Activated T-cell treated with anti-CD3 and anti-CD28 coated beads for 4 hours (primary cell): ENCODE data around the gene FAM163B.
"Not testable (repeated sequence)": the region's sequence is repeated elsewhere in the genome, so short reads cannot be mapped to it uniquely, and the experiment has no call there.

ENCODE experiments used
- DNase-seq: peaks from one replicate; pipeline ENCODE4 v3.0.0-alpha.2; 2020

The FAM163B gene

GRCh38 chr9:133564451-133565116 lies 44.6 kb downstream of the FAM163B start:
- DNase-seq: no peak

DNA sequence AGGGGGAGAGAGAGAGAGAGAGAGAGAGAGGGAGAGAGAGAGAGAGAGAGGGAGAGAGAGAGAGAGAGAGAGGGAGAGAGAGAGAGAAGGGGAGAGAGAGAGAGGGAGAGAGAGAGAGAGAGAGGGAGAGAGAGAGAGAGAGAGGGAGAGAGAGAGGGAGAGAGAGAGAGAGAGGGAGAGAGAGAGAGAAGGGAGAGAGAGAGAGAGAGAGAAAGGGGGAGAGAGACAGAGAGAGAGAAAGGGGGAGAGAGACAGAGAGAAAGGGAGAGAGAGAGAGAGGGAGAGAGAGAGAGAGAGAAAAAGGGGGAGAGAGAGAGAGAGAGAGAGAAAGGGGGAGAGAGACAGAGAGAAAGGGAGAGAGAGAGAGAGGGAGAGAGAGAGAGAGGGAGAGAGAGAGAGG lies 45.4 kb downstream of the FAM163B start:
- DNase-seq: not testable (repeated sequence)

DNA sequence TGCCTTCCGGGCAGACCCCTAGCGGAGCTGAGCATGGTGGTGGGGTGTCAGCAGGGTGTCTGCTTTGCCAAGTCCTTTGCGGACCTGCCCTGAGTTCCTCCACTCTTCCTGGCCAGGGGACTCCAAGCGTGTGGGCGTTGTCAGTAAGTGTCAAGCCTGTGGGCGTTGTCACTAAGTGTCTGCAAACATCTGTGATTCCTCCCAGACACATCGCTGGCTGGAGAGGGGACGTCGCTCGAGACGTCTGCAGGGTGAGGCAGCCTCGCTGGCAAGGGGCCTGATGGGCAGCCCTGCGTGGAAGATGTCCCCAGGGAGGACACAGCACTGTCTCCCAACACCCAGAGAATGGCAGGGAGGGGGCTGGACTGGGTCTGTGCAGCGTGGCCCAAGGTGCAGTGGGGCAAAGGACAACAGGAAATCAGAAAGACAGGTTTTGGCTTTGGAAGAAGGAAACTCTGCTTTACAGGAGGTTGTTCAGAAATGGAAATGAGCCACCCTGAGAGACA lies 45.8 kb downstream of the FAM163B start:
- DNase-seq: no peak

- DNase-seq: no peak
These were observed 46.4 kb downstream of the FAM163B start for GRCh38 chr9:133562611-133563290.

DNA sequence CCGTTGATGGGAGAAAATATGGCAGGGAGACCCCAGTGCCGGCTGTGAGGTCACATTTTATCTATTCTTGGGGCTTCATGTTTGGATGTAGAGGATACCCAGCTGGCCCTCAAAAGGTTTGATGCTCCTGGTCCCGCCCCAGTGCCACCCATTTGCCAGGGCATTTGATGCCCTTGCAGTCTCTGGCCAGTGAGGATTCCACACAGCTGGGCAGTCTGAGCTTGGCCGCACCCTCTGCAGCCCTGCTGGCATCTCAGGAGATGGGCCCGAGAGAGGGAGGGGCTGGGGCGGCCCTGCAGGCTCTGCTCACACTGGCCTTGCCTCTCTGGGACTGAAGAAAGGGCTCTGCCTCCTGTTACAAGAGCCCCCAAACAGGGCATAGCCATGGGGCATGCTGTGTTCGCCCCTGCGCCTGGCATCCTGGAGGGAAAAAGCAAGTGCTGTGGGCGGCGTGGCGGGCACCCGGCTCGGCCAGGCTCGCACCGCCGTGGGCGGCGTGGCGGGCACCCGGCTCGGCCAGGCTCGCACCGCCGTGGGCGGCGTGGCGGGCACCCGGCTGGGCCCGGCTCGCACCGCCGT lies 47.1 kb downstream of the FAM163B start:
- DNase-seq: no peak

DNA sequence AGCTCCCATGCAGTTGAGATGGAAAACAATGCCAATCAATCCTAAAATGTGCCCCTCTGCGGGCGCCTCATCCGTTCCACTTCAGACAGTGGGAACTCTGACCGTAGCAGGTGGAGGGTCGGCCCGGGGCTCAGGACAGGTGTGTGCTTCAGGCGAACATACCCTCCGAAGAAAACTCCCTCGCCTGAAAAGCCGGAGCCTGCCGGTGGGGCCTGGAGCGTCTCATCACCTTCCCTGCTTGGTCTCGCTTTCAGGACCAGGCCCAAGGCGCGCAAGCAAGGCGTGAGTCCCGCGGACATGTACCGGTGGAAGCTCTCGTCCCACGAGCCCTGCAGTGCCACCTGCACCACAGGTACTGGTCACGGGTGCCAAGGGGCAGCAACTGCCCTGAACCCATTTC lies 48.2 kb downstream of the FAM163B start:
- DNase-seq: no peak

GRCh38 chr9:133560311-133560710 lies 48.9 kb downstream of the FAM163B start:
- no peak for DNase-seq

DNA sequence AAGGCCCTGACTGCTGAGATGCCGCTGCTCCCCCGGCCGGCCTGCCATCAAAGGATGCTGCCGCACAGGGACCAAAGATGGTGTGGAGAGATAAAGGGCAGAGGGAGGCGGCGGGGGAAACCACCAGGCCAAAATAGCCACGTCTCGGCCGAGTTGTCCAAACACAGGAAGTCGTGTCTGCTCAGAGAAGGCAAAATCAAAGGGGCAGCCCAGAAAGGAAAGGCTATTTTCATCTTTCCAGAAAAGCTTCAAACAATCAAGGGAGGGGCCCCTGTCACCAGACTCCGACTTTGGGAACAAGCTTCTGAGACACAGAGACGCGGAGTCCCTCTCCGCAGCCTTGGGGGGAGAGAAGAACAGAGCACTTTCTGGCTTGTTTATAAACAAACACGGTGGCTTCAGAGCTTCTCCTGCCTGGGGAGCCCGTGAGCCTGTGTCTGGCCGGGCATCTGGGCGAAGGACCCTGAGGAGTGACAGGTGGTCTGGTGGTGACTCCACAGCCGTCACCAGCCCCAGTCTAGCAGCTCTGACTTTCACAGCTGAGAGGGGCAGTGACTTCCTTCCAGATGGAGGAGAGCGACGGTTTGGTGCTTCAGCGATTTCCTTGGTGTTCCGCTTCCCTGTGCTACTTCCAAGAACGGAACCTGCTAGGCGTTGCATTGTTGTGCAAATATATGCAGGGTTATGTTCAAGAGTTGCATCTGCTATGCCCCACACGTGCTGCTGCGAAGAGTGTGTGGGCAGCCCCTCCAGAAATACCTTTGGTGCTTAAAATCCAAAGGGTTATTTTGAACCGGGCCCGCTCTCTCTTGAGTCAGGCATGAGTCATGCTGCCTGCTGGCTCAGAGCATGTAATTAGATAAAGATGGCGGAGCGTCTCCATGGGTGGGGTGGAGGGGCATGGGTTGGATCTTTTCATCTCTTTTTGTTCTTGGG lies 50.7 kb downstream of the FAM163B start:
- DNase-seq: peak; percentile 24

- DNase-seq: no peak
These were observed 51.6 kb downstream of the FAM163B start for GRCh38 chr9:133557581-133557980.

GRCh38 chr9:133556354-133556753 lies 52.8 kb downstream of the FAM163B start:
- DNase-seq: no peak

- DNase-seq: no peak
These were observed 54.5 kb downstream of the FAM163B start for GRCh38 chr9:133554729-133555128.

DNA sequence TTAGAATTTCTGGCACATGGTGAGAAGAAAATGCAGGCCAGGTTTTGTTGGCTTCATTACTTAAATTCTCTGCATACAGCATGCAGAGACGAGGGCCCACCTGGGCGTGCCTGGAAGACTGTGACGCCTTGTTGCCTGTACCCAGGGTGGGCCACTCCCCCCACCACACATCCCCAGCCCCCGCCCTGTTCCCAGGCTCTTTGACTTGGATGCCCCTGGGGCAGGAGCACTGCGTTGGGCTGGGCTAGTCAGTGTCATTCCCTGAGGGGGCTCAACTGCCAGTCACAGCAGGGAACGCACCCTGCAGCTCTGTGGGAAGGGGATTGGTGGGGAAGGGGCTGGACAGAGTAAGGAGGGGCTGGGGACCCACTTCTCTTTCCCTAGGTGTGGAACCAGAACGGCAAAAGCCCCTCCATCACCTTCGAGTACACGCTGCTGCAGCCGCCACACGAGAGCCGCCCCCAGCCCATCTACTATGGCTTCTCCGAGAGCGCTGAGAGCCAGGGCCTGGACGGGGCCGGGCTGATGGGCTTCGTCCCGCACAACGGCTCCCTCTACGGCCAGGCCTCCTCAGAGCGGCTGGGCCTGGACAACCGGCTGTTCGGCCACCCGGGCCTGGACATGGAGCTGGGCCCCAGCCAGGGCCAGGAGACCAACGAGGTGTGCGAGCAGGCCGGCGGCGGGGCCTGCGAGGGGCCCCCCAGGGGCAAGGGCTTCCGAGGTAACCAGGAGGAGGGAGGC lies 55.0 kb downstream of the FAM163B start:
- no peak for DNase-seq

- DNase-seq: no peak
These were observed 56.1 kb downstream of the FAM163B start for GRCh38 chr9:133553123-133553522.

GRCh38 chr9:133552236-133552635 lies 57.0 kb downstream of the FAM163B start:
- DNase-seq: no peak

DNA sequence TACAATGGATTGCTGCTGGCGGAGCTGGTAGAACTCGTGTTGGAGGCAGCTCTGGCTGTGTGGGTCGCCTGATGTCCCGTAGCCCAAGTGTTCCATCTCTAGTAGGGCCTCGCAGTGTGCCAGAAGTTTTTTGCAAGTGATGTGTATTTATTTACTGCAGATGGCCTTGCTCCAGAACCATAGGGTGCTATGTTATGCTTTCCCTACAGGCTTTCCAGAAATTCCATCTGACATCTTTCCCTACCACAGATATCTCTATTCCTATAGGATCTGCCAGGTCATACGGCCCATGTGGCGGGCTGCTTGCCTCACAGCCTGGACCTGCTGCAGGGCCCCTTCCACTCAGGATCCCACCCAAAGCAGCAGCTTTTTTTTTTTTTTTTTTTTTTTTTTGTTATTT lies 57.7 kb downstream of the FAM163B start:
- DNase-seq: no peak

DNA sequence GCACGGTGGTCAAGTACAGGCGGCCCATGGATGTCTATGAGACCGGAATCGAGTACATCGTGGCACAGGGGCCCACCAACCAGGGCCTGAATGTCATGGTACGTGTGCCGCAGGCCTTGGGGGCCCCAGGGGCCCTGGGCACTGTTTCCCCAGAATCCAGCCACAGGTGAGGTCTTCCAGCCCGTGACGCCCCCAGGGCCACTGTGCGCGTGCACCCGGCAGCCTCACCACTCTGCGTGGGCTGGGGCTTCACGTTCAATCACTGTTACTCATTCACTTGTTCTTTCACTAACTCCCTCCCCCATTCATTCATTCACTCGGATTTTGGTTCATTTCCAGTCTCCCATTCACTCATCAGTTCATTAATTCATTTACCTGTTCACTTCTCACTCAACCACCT lies 62.1 kb downstream of the FAM163B start:
- DNase-seq: no peak

DNA sequence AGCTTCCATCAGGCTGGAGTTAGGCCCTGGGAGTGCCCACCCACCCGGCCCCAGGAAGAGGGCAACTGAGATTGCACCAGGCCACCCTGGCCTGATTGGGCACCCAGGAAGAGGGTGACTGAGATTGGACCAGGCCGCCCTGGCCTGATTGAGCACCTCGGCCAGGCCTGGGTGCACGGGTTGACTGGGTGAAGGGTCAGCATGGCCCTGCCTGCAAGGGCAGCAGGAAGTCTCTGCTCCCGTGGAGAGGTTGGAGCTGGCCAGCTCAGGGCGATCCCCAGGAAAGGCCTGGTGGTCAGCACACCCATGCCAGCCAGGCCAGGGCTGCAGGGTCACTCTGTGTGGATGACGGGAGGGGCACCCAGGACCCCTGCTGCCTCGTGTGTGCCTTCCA lies 62.9 kb downstream of the FAM163B start:
- no peak for DNase-seq

GRCh38 chr9:133545494-133546286 lies 63.5 kb downstream of the FAM163B start:
- no peak for DNase-seq

- DNase-seq: no peak
These were observed 65.3 kb downstream of the FAM163B start for GRCh38 chr9:133543772-133544467.

- no peak for DNase-seq
These were observed 67.2 kb downstream of the FAM163B start for GRCh38 chr9:133542002-133542401.

- DNase-seq: no peak
These were observed 68.5 kb downstream of the FAM163B start for GRCh38 chr9:133540698-133541025.
